HepG2 (cell line): ENCODE data around the gene RPS6KA3. TPM values are rescaled to one million over a fixed set of nuclear protein-coding genes. Genes with fewer than 3 reads are reported as not detected.

ENCODE experiments used
- ASH2L ChIP-seq: fragments of 300-600, 200-600 bp; sonication (generic); IDR thresholded peaks from 2 replicates; pipeline ENCODE4 v1.7.0; 2017; ENCODE audit warnings: low read depth, mild to moderate bottlenecking, moderate library complexity, mixed read lengths, low read length; ENCODE audit not compliant: insufficient read length
- CBX5 ChIP-seq: sonication (generic); formaldehyde crosslinking; IDR thresholded peaks from 2 replicates; pipeline ENCODE4 v1.4.0; 2020; ENCODE audit warnings: missing genetic modification reagents, borderline replicate concordance
- ELF3 ChIP-seq: IDR thresholded peaks from 2 replicates; pipeline ENCODE4 v1.6.1; 2016; ENCODE audit warnings: missing genetic modification reagents, missing compliant biosample characterization
- FIP1L1 ChIP-seq: fragments of 200-400 bp; formaldehyde crosslinking; IDR thresholded peaks from 2 replicates; pipeline ENCODE4 v1.6.1; 2018; ENCODE audit warnings: low read depth, mild to moderate bottlenecking, low read length, moderate library complexity, borderline replicate concordance; ENCODE audit not compliant: insufficient read depth
- HNRNPLL ChIP-seq: fragments of 200-400 bp; formaldehyde crosslinking; IDR thresholded peaks from 2 replicates; pipeline ENCODE4 v1.6.1; 2017; ENCODE audit warnings: mild to moderate bottlenecking, low read depth, low read length; ENCODE audit not compliant: poor library complexity, severe bottlenecking
- KLF16 ChIP-seq, 2 experiments: sonication (generic) in 1 of 2; formaldehyde crosslinking in 1 of 2; IDR thresholded peaks; 2 replicates each; pipeline versions ENCODE4 v1.6.1 to v1.8.0; 2016 to 2023; ENCODE audit warnings: missing genetic modification reagents in 2 of 2, missing compliant biosample characterization in 1 of 2
- MIER3 ChIP-seq: IDR thresholded peaks from 2 replicates; pipeline ENCODE4 v1.6.1; 2016; ENCODE audit warnings: missing compliant biosample characterization, borderline replicate concordance
- POLR2AphosphoS5 ChIP-seq: IDR thresholded peaks from 2 replicates; pipeline ENCODE4 v1.6.1; 2012; ENCODE audit warnings: low read depth, low read length
- RBFOX2 ChIP-seq: fragments of 200-400 bp; formaldehyde crosslinking; IDR thresholded peaks from 2 replicates; pipeline ENCODE4 v1.6.1; 2017; ENCODE audit warnings: low read depth, mild to moderate bottlenecking, low read length
- RCOR2 ChIP-seq: IDR thresholded peaks from 2 replicates; pipeline ENCODE4 v1.6.1; 2016; ENCODE audit warnings: missing biosample characterization, missing genetic modification reagents
- RFX5 ChIP-seq: IDR thresholded peaks from 2 replicates; pipeline ENCODE4 v1.6.1; 2011; ENCODE audit warnings: low read depth, low read length, improper control_type of control experiment
- SKI ChIP-seq: fragments of 450-650 bp; IDR thresholded peaks from one replicate; pipeline ENCODE4 v1.6.1; 2018; ENCODE audit warnings: mild to moderate bottlenecking; ENCODE audit not compliant: partially characterized antibody
- SOX13 ChIP-seq, 3 experiments: fragments of 450-650 bp in 1 of 3; sonication (generic) in 1 of 3; formaldehyde crosslinking in 1 of 3; IDR thresholded peaks in 2 of 3; conservative IDR thresholded peaks in 1 of 3; 2 replicates each; pipeline versions ENCODE4 v1.5.0 to v1.6.1; 2016 to 2020; ENCODE audit warnings: antibody characterized with exemption in 1 of 3, mild to moderate bottlenecking in 1 of 3, missing compliant biosample characterization in 1 of 3, missing genetic modification reagents in 1 of 3, moderate library complexity in 1 of 3
- TBX2 ChIP-seq: sonication (generic); formaldehyde crosslinking; IDR thresholded peaks from 2 replicates; pipeline ENCODE4 v1.5.0; 2020; ENCODE audit warnings: missing genetic modification reagents, mild to moderate bottlenecking, borderline replicate concordance
- TEAD3 ChIP-seq: optimal IDR thresholded peaks from 2 replicates; pipeline ENCODE3; 2016; ENCODE audit warnings: borderline replicate concordance
- THAP11 ChIP-seq: IDR thresholded peaks from 2 replicates; pipeline ENCODE4 v1.6.1; 2016; ENCODE audit warnings: missing biosample characterization, missing genetic modification reagents
- YY1 ChIP-seq: IDR thresholded peaks from 2 replicates; pipeline ENCODE4 v1.6.1; 2011; ENCODE audit warnings: low read length, low read depth, moderate library complexity, mild to moderate bottlenecking; ENCODE audit not compliant: insufficient read depth, insufficient replicate concordance
- ZBTB38 ChIP-seq: sonication (generic); formaldehyde crosslinking; IDR thresholded peaks from 2 replicates; pipeline ENCODE4 v1.5.1; 2020; ENCODE audit warnings: mild to moderate bottlenecking, missing genetic modification reagents
- ZNF350 ChIP-seq: sonication (generic); formaldehyde crosslinking; IDR thresholded peaks from 2 replicates; pipeline ENCODE4 v1.4.0; 2020; ENCODE audit warnings: mild to moderate bottlenecking, low read depth, missing genetic modification reagents, borderline replicate concordance
- ZNF510 ChIP-seq: sonication (generic); formaldehyde crosslinking; IDR thresholded peaks from 2 replicates; pipeline ENCODE4 v1.4.0; 2020; ENCODE audit warnings: low read depth, mild to moderate bottlenecking, missing genetic modification reagents
- ZSCAN12 ChIP-seq: sonication (generic); formaldehyde crosslinking; IDR thresholded peaks from 2 replicates; pipeline ENCODE4 v1.9.0; 2021; ENCODE audit warnings: mild to moderate bottlenecking, missing genetic modification reagents
- polyA plus RNA-seq, 8 experiments: library from polyadenylated mRNA; depleted of rRNA in 3 of 8; stranded (reverse) in 7 of 8; unstranded in 1 of 8; fragments of >200 nt; fragmentation: Illumina TruSeq in 4 of 8; extraction: Trizol in 4 of 8; gene quantifications; 2 replicates each; pipeline versions ENCODE4 v1.2.1 to v1.2.3, GENCODE V29; 2011 to 2016; ENCODE audit warnings: low read depth in 4 of 8, missing spikeins in 1 of 8, mixed read lengths in 1 of 8; ENCODE audit not compliant: insufficient read depth in 1 of 8
- total RNA-seq, 5 experiments: library from RNA; depleted of rRNA; stranded (reverse); fragments of >200 nt; fragmentation: Illumina TruSeq; extraction: Trizol; gene quantifications; 2 replicates each; pipeline ENCODE4 v1.2.3, GENCODE V29; 2016; ENCODE audit warnings: low read depth in 1 of 5
- TF ChIP-seq, protein P1 (sequence below): sonication (generic); formaldehyde crosslinking; IDR thresholded peaks from 2 replicates; pipeline ENCODE4 v1.4.0; 2020; ENCODE audit warnings: missing genetic modification reagents
- TF ChIP-seq, protein P2 (sequence below): sonication (generic); formaldehyde crosslinking; IDR thresholded peaks from 2 replicates; pipeline ENCODE4 v1.8.0; 2022; ENCODE audit warnings: mild to moderate bottlenecking, missing genetic modification reagents, borderline replicate concordance

RPS6KA3 gene
- total and polyA plus RNA-seq, 2 of the 13 experiments (the other 11 are each of a cell fraction or from before 2014, with no cell fraction given) = 314 to 357 TPM

DNA sequence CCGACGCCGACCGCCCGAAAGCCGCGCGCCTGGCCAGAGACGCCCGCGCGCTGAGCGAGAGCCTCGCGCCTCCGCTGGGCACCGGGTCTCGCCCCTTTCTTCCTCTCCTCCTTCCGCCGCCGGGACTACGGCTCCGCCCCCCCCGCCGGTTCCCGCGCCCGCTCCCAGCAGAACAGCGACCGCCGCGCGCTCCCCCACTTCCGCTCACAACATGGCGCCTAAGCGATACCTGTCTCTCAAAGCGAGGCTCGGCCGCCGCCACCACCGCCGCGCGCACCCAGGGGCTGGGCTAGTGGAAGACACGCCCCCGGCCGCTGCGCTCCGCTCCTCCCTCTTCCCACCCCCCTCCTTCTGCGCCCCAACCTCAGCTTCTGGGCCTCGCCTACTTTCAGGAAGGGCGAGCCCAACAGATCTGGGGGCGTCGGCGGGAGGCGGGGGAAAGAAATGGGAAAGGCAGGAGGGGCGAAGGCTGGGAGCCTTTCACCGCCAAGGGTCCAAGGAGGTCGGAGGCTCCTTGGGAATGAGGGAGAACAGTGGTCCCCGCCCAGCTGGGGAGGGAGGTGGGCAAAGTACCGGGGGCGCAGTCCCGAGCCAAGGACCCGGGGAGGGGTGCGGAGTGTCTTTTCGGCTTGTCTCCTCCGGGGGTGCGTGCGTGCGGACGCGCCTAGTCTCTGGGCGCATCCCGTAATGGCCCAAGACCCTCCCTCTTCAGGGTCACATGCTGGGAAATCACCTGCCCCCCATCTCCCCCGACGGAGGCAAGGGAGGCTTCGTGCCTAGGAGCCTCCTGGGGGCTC is at the start of gene RPS6KA3 (continued):
- TF ChIP-seq, protein P1, sequence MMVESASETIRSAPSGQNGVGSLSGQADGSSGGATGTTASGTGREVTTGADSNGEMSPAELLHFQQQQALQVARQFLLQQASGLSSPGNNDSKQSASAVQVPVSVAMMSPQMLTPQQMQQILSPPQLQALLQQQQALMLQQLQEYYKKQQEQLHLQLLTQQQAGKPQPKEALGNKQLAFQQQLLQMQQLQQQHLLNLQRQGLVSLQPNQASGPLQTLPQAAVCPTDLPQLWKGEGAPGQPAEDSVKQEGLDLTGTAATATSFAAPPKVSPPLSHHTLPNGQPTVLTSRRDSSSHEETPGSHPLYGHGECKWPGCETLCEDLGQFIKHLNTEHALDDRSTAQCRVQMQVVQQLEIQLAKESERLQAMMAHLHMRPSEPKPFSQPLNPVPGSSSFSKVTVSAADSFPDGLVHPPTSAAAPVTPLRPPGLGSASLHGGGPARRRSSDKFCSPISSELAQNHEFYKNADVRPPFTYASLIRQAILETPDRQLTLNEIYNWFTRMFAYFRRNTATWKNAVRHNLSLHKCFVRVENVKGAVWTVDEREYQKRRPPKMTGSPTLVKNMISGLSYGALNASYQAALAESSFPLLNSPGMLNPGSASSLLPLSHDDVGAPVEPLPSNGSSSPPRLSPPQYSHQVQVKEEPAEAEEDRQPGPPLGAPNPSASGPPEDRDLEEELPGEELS (CRISPR knock-in tag) = no peak
- TF ChIP-seq ZNF510 (CRISPR knock-in tag) (no peak), MIER3 (CRISPR knock-in tag) (peak; percentile 42; the same call in 1 of the 2 replicates), YY1 (peak; percentile 91), KLF16 (CRISPR knock-in tag; IDR thresholded peaks at IDR 0.05) (peak in 1 of 2 experiments; percentile 51; a peak in 2 of 4 replicates), SKI (peak; percentile 25), TEAD3 (CRISPR knock-in tag) (peak; percentile 12), CBX5 (peak; percentile 20; the same call in 1 of the 2 replicates), POLR2AphosphoS5 (peak; percentile 19; the same call in 1 of the 2 replicates), RBFOX2 (peak; percentile 94), HNRNPLL (peak; percentile 40), ELF3 (CRISPR knock-in tag) (0 out of 2 replicates have a peak, but pooled peaks have one; percentile 30), THAP11 (CRISPR knock-in tag) (peak; percentile 50; the same call in 1 of the 2 replicates), FIP1L1 (no peak), ZSCAN12 (CRISPR knock-in tag) (no peak), ZBTB38 (CRISPR knock-in tag) (peak; percentile 88), ASH2L (no peak), SOX13 (IDR thresholded peaks at IDR 0.05) (no peak), SOX13 (CRISPR knock-in tag; conservative IDR thresholded peaks at IDR 0.05 in 1 of 2, IDR thresholded peaks at IDR 0.05 in 1 of 2) (0 out of 4 replicates have a peak, but pooled peaks of 1 of the 2 experiments have one; percentile 11), RCOR2 (no peak), TBX2 (CRISPR knock-in tag) (peak; percentile 38; the same call in 1 of the 2 replicates), ZNF350 (CRISPR knock-in tag) (peak; percentile 20; the same call in 1 of the 2 replicates), RFX5 (no peak)
- TF ChIP-seq, protein P2, sequence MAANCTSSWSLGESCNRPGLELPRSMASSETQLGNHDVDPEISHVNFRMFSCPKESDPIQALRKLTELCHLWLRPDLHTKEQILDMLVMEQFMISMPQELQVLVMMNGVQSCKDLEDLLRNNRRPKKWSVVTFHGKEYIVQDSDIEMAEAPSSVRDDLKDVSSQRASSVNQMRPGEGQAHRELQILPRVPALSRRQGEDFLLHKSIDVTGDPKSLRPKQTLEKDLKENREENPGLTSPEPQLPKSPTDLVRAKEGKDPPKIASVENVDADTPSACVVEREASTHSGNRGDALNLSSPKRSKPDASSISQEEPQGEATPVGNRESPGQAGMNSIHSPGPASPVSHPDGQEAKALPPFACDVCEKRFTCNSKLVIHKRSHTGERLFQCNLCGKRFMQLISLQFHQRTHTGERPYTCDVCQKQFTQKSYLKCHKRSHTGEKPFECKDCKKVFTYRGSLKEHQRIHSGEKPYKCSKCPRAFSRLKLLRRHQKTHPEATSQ (CRISPR knock-in tag) = peak; percentile 49; the same call in 1 of the 2 replicates
